H9 (cell line): ENCODE data around the gene SLX1A. TPM values are rescaled to one million over a fixed set of nuclear protein-coding genes. Genes with fewer than 3 reads are reported as not detected.

Source experiments
- DNase-seq: peaks from one replicate; pipeline ENCODE4 v3.0.0-alpha.2; 2017
- H2AFZ ChIP-seq: one replicate; pipeline ENCODE4 v1.6.1; 2013; ENCODE audit warnings: mild to moderate bottlenecking, low read length, control low read depth, moderate library complexity
- H2AK5ac ChIP-seq: 2 replicates; pipeline ENCODE4 v1.6.1; 2013; ENCODE audit warnings: low read length, control low read depth, mixed read lengths; ENCODE audit not compliant: insufficient read length
- H2BK120ac ChIP-seq: one replicate; pipeline ENCODE4 v1.6.1; 2013; ENCODE audit warnings: low read depth, mild to moderate bottlenecking, low read length, control low read depth, inconsistent platforms; ENCODE audit not compliant: poor library complexity, severe bottlenecking
- H2BK12ac ChIP-seq: 2 replicates; pipeline ENCODE4 v1.6.1; 2013; ENCODE audit warnings: low read length, control low read depth, mixed read lengths, low read depth; ENCODE audit not compliant: insufficient read length
- H2BK15ac ChIP-seq: 2 replicates; pipeline ENCODE4 v1.6.1; 2013; ENCODE audit warnings: low read depth, low read length, control low read depth
- H2BK20ac ChIP-seq: one replicate; pipeline ENCODE4 v1.6.1; 2013; ENCODE audit warnings: low read depth, mild to moderate bottlenecking, low read length, control low read depth, inconsistent platforms; ENCODE audit not compliant: poor library complexity, severe bottlenecking
- H2BK5ac ChIP-seq: 2 replicates; pipeline ENCODE4 v1.6.1; 2013; ENCODE audit warnings: low read length, control low read depth, mixed read lengths; ENCODE audit not compliant: insufficient read length
- H3K14ac ChIP-seq: 2 replicates; pipeline ENCODE4 v1.6.1; 2013; ENCODE audit warnings: low read length, control low read depth; ENCODE audit not compliant: insufficient read depth
- H3K18ac ChIP-seq: 2 replicates; pipeline ENCODE4 v1.6.1; 2013; ENCODE audit warnings: low read depth, mild to moderate bottlenecking, mixed read lengths, low read length, control low read depth; ENCODE audit not compliant: insufficient read length
- H3K23ac ChIP-seq: 2 replicates; pipeline ENCODE4 v1.6.1; 2013; ENCODE audit warnings: low read length, control low read depth, mixed read lengths, low read depth; ENCODE audit not compliant: insufficient read length
- H3K23me2 ChIP-seq: 2 replicates; pipeline ENCODE4 v1.6.1; 2013; ENCODE audit warnings: low read depth, mild to moderate bottlenecking, mixed read lengths, low read length, control low read depth; ENCODE audit not compliant: insufficient read length, poor library complexity, severe bottlenecking
- H3K27ac ChIP-seq: 2 replicates; pipeline ENCODE4 v1.5.1; 2013; ENCODE audit warnings: low read length, control low read depth, mixed read lengths, low read depth; ENCODE audit not compliant: insufficient read length
- H3K27me3 ChIP-seq: 2 replicates; pipeline ENCODE4 v1.6.1; 2013; ENCODE audit warnings: low read length, control low read depth, inconsistent platforms; ENCODE audit not compliant: insufficient read depth
- H3K4ac ChIP-seq: 2 replicates; pipeline ENCODE4 v1.6.1; 2013; ENCODE audit warnings: low read depth, mild to moderate bottlenecking, control low read depth, inconsistent platforms, low read length, moderate library complexity
- H3K4me1 ChIP-seq: 2 replicates; pipeline ENCODE4 v1.6.1; 2013; ENCODE audit warnings: low read length, control low read depth, inconsistent platforms; ENCODE audit not compliant: insufficient read depth
- H3K4me2 ChIP-seq: 2 replicates; pipeline ENCODE4 v1.6.1; 2013; ENCODE audit warnings: low read length, control low read depth, mixed read lengths; ENCODE audit not compliant: insufficient read length, insufficient read depth
- H3K56ac ChIP-seq: 2 replicates; pipeline ENCODE4 v1.6.1; 2013; ENCODE audit warnings: low read depth, mild to moderate bottlenecking, mixed read lengths, low read length, control low read depth; ENCODE audit not compliant: insufficient read length
- H3K79me1 ChIP-seq: 2 replicates; pipeline ENCODE4 v1.6.1; 2013; ENCODE audit warnings: low read depth, mild to moderate bottlenecking, moderate library complexity, low read length, control low read depth, inconsistent platforms; ENCODE audit not compliant: insufficient read depth, poor library complexity, severe bottlenecking
- H3K79me2 ChIP-seq: 2 replicates; pipeline ENCODE4 v1.6.1; 2013; ENCODE audit warnings: low read length, control low read depth, inconsistent platforms; ENCODE audit not compliant: insufficient read depth
- H3K9ac ChIP-seq: 2 replicates; pipeline ENCODE4 v1.6.1; 2013; ENCODE audit warnings: low read length, control low read depth, mixed read lengths; ENCODE audit not compliant: insufficient read length; ENCODE audit errors: extremely low read depth
- H3K9me3 ChIP-seq: one replicate; pipeline ENCODE4 v1.6.1; 2013; ENCODE audit warnings: low read depth, low read length, inconsistent platforms; ENCODE audit not compliant: control insufficient read depth
- H3T11ph ChIP-seq: one replicate; pipeline ENCODE4 v1.6.1; 2013; ENCODE audit warnings: mild to moderate bottlenecking, low read length, control low read depth, inconsistent platforms
- H4K20me1 ChIP-seq: one replicate; pipeline ENCODE4 v1.6.1; 2013; ENCODE audit not compliant: control insufficient read depth, insufficient read length, insufficient read depth
- H4K5ac ChIP-seq: 2 replicates; pipeline ENCODE4 v1.6.1; 2013; ENCODE audit warnings: low read depth, mild to moderate bottlenecking, mixed read lengths, low read length, control low read depth; ENCODE audit not compliant: insufficient read length
- H4K8ac ChIP-seq: replicated peaks from 2 replicates; pipeline ENCODE4 v1.6.1; 2013; ENCODE audit warnings: low read length, control low read depth, mixed read lengths, low read depth; ENCODE audit not compliant: insufficient read length
- H4K91ac ChIP-seq: 2 replicates; pipeline ENCODE4 v1.6.1; 2013; ENCODE audit warnings: low read depth, mild to moderate bottlenecking, moderate library complexity, mixed read lengths, low read length, control low read depth; ENCODE audit not compliant: insufficient read length
- H3K27ac Mint-ChIP-seq, 3 experiments: 2 replicates in 2 of 3; 3 replicates in 1 of 3; pipeline ENCODE4 v1.8.0; 2020 to 2021; ENCODE audit warnings: mixed read lengths in 3 of 3, mild to moderate bottlenecking in 1 of 3, moderate library complexity in 1 of 3
- H3K27me3 Mint-ChIP-seq: 2 replicates; pipeline ENCODE4 v1.8.0; 2021; ENCODE audit warnings: low read depth, mild to moderate bottlenecking, moderate library complexity, mixed read lengths
- H3K36me3 Mint-ChIP-seq, 3 experiments: 2 replicates in 2 of 3; 3 replicates in 1 of 3; pipeline ENCODE4 v1.8.0; 2020 to 2021; ENCODE audit warnings: low read depth in 3 of 3, mixed read lengths in 3 of 3; ENCODE audit not compliant: insufficient read depth in 1 of 3
- H3K4me1 Mint-ChIP-seq, 2 experiments: 2 replicates each; pipeline ENCODE4 v1.8.0; 2020; ENCODE audit warnings: mixed read lengths in 2 of 2
- H3K4me3 Mint-ChIP-seq, 2 experiments: 2 replicates in 1 of 2; 3 replicates in 1 of 2; pipeline ENCODE4 v1.8.0; 2020 to 2021; ENCODE audit warnings: mild to moderate bottlenecking in 2 of 2, mixed read lengths in 2 of 2, moderate library complexity in 1 of 2
- H3K9me3 Mint-ChIP-seq, 2 experiments: 2 replicates in 1 of 2; 3 replicates in 1 of 2; pipeline ENCODE4 v1.8.0; 2020; ENCODE audit warnings: mild to moderate bottlenecking in 2 of 2, mixed read lengths in 2 of 2, moderate library complexity in 1 of 2
- CTCF ChIP-seq: fragments of 200-600 bp; sonication (generic); conservative IDR thresholded peaks from 3 replicates; pipeline ENCODE4 v1.8.0; 2021; ENCODE audit warnings: antibody characterized with exemption, mild to moderate bottlenecking
- whole genome bisulfite sequencing: extraction: QIAGEN DNeasy Blood & Tissue Kit; methylation state at CpG from one replicate; pipeline ENCODE4 v1.1.7; 2013; ENCODE audit warnings: missing lambda C conversion rate, low lambda C conversion rate, mixed read lengths; ENCODE audit not compliant: insufficient read length; ENCODE audit errors: extremely low coverage; 5-methylcytosine and 5-hydroxymethylcytosine counted together
- total RNA-seq: library from RNA; stranded (reverse); gene quantifications from 2 replicates; pipeline ENCODE4 v1.2.1, GENCODE V29; 2021

SLX1A gene
- total RNA-seq, 1 experiment from 2014 or later: 30.3 TPM

DNA sequence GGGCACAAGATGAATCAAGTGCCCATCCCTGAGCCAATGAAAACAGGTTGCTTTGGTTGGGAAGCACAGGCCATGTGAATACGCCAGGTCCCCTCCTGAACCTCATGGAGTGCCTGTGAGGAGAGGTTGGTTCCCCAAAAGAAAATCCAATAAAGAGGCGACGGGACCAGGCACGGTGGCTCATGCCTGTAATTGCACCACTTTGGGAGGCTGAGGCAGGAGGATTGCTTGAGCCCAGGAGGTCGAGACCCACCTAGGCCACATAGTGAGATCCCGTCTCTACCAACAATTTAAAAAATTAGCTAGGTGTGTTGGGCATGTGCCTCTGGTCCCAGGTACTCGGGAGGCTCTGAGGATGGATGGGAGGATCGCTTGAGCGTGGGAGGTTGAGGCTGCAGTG lies 13.7 kb upstream of the SLX1A start:
- H3K79me2 ChIP-seq: no peaks in the 10 kb centered on the region
- no peaks in the 10 kb centered on the region for H4K20me1 ChIP-seq
- H2BK12ac ChIP-seq: no peak overlapping the region
- Mint-ChIP-seq H3K36me3 (peaks cover 0 to 1% (median 0%) of the 10 kb centered on the region in 3 experiments; a peak in 1 of 7 replicates), H3K27ac (no peak overlapping the region), H3K27me3 (peaks cover 44% of the 10 kb centered on the region), H3K9me3 (no peaks in the 10 kb centered on the region), H3K4me1 (peaks cover 0 to 13% of the 10 kb centered on the region in 2 experiments; a peak in 2 of 4 replicates), H3K4me3 (no peak overlapping the region)
- H4K91ac ChIP-seq: no peak overlapping the region
- H4K5ac ChIP-seq: no peak overlapping the region
- no peaks in the 10 kb centered on the region for H3K9me3 ChIP-seq
- H2BK5ac ChIP-seq: no peak overlapping the region
- H2BK120ac ChIP-seq: no peak overlapping the region
- H3K56ac ChIP-seq: no peak overlapping the region
- H3K79me1 ChIP-seq: no peaks in the 10 kb centered on the region
- TF ChIP-seq CTCF: no peak
- H3K9ac ChIP-seq: no peak overlapping the region
- no peak overlapping the region for H3K23ac ChIP-seq
- no peak overlapping the region for H4K8ac ChIP-seq
- H2AFZ ChIP-seq: no peak overlapping the region
- H2BK20ac ChIP-seq: no peak overlapping the region
- peaks cover 4% of the 10 kb centered on the region for H3K23me2 ChIP-seq
- H3K4me2 ChIP-seq: no peak overlapping the region
- H3K14ac ChIP-seq: no peak overlapping the region
- no peaks in the 10 kb centered on the region for H3K4me1 ChIP-seq
- H3T11ph ChIP-seq: no peak overlapping the region
- H3K27me3 ChIP-seq: peaks cover 4% of the 10 kb centered on the region; the same call in 1 of the 2 replicates
- no peak overlapping the region for H3K18ac ChIP-seq
- H3K4ac ChIP-seq: no peak overlapping the region
- no CpG with 5 or more reads among the region's 9 CpGs for WGBS
- DNase-seq: no peak
- H2AK5ac ChIP-seq: no peak overlapping the region
- H3K27ac ChIP-seq: no peak overlapping the region
- no peak overlapping the region for H2BK15ac ChIP-seq
